ENCODE measurements around the gene RPP38. TPM values are rescaled to one million over a fixed set of nuclear protein-coding genes. Genes with fewer than 3 reads are reported as not detected.

The RPP38 gene
- total and polyA plus RNA-seq, 4 donors, result 7.2 to 12.0 (median 8.2) TPM

DNA sequence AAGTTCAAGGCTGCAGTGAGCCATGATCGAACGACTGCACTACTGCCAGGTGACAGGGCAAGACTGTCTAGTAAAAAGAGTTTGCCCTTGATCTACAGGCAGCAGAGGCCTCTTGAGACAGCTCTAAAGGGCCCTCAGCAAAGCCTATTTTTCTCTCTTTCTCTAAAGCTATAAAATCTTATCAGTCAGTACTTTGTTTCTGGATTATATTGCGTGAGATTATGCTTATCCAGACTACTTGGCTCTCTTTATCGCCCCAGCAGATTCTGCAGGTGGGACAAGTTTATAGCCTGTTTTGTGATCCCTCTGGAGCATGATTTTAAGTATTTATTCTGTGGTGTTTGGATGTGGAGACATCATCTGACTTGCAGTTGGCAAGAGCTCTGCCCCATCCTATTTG is 2.7 kb downstream of the RPP38 start:
- peaks cover 7 to 23% (median 14%) of the 10 kb centered on the region in 4 donors for H3K4me1 ChIP-seq (ENCODE audit: control insufficient read depth in 4 of 4, insufficient read depth in 4 of 4, low read length in 3 of 4)
- no peaks in the 10 kb centered on the region for H3K9me3 ChIP-seq (ENCODE audit: control insufficient read depth in 4 of 4, low read length in 3 of 4)
- no peak for DNase-seq (ENCODE audit: low spot score)
- peaks cover 8 to 19% (median 17%) of the 10 kb centered on the region in 4 donors for H3K36me3 ChIP-seq (ENCODE audit: control insufficient read depth in 4 of 4, insufficient read depth in 3 of 4, low read depth in 1 of 4, low read length in 3 of 4)
- no peak for TF ChIP-seq HNF4G (IDR thresholded peaks at IDR 0.05)
- no peak for TF ChIP-seq TAF1 (conservative IDR thresholded peaks at IDR 0.05)
- TF ChIP-seq HNF4A (conservative IDR thresholded peaks at IDR 0.05), result no peak
- TF ChIP-seq, protein P1, sequence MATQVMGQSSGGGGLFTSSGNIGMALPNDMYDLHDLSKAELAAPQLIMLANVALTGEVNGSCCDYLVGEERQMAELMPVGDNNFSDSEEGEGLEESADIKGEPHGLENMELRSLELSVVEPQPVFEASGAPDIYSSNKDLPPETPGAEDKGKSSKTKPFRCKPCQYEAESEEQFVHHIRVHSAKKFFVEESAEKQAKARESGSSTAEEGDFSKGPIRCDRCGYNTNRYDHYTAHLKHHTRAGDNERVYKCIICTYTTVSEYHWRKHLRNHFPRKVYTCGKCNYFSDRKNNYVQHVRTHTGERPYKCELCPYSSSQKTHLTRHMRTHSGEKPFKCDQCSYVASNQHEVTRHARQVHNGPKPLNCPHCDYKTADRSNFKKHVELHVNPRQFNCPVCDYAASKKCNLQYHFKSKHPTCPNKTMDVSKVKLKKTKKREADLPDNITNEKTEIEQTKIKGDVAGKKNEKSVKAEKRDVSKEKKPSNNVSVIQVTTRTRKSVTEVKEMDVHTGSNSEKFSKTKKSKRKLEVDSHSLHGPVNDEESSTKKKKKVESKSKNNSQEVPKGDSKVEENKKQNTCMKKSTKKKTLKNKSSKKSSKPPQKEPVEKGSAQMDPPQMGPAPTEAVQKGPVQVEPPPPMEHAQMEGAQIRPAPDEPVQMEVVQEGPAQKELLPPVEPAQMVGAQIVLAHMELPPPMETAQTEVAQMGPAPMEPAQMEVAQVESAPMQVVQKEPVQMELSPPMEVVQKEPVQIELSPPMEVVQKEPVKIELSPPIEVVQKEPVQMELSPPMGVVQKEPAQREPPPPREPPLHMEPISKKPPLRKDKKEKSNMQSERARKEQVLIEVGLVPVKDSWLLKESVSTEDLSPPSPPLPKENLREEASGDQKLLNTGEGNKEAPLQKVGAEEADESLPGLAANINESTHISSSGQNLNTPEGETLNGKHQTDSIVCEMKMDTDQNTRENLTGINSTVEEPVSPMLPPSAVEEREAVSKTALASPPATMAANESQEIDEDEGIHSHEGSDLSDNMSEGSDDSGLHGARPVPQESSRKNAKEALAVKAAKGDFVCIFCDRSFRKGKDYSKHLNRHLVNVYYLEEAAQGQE (IDR thresholded peaks at IDR 0.05), result no peak
- TF ChIP-seq SP1 (IDR thresholded peaks at IDR 0.05), result no peak
- TF ChIP-seq, protein P2, sequence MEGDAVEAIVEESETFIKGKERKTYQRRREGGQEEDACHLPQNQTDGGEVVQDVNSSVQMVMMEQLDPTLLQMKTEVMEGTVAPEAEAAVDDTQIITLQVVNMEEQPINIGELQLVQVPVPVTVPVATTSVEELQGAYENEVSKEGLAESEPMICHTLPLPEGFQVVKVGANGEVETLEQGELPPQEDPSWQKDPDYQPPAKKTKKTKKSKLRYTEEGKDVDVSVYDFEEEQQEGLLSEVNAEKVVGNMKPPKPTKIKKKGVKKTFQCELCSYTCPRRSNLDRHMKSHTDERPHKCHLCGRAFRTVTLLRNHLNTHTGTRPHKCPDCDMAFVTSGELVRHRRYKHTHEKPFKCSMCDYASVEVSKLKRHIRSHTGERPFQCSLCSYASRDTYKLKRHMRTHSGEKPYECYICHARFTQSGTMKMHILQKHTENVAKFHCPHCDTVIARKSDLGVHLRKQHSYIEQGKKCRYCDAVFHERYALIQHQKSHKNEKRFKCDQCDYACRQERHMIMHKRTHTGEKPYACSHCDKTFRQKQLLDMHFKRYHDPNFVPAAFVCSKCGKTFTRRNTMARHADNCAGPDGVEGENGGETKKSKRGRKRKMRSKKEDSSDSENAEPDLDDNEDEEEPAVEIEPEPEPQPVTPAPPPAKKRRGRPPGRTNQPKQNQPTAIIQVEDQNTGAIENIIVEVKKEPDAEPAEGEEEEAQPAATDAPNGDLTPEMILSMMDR (IDR thresholded peaks at IDR 0.05; ENCODE audit: low read depth, low read length, missing input control), result no peak
- H3K9ac ChIP-seq (ENCODE audit: low read depth in 1 of 2, low read length in 2 of 2), result no peak overlapping the region
- no peak overlapping the region for H3K27ac ChIP-seq (ENCODE audit: low read depth in 1 of 2, low read length in 2 of 2)
- no peaks in the 10 kb centered on the region for H3K27me3 ChIP-seq (ENCODE audit: control insufficient read depth in 4 of 4, insufficient read depth in 4 of 4, low read length in 3 of 4)
- no peak overlapping the region for H3K4me3 ChIP-seq (ENCODE audit: low read depth in 1 of 3, low read length in 3 of 3)
- 66% methylated on average over 4 of the region's 4 CpGs for WGBS

DNA sequence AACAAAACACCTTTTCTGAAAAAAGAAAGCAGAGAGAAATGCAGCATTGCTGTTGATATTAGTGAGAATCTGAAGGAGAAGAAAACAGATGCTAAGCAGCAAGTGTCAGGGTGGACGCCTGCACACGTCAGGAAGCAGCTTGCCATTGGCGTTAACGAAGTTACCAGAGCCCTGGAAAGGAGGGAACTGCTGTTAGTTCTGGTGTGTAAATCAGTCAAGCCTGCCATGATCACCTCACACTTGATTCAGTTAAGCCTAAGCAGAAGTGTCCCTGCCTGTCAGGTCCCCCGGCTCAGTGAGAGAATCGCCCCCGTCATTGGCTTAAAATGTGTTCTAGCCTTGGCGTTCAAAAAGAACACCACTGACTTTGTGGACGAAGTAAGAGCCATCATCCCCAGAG is 6.4 kb downstream of the RPP38 start:
- no peak overlapping the region for H3K9ac ChIP-seq (ENCODE audit: low read depth in 1 of 2, low read length in 2 of 2)
- TF ChIP-seq, protein P2 (IDR thresholded peaks at IDR 0.05; ENCODE audit: low read depth, low read length, missing input control), result no peak
- TF ChIP-seq, protein P3, sequence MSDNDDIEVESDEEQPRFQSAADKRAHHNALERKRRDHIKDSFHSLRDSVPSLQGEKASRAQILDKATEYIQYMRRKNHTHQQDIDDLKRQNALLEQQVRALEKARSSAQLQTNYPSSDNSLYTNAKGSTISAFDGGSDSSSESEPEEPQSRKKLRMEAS (IDR thresholded peaks at IDR 0.05), result no peak
- TF ChIP-seq EGR1 (IDR thresholded peaks at IDR 0.05; ENCODE audit: low read depth in 2 of 2) (no peak), RAD21 (IDR thresholded peaks at IDR 0.05) (no peak), FOXA2 (IDR thresholded peaks at IDR 0.05) (no peak), TAF1 (conservative IDR thresholded peaks at IDR 0.05) (no peak), YY1 (IDR thresholded peaks at IDR 0.05) (no peak)
- WGBS, result 96% methylated on average over 9 of the region's 9 CpGs
- H3K27ac ChIP-seq (ENCODE audit: low read depth in 1 of 2, low read length in 2 of 2), result no peak overlapping the region
- no peak for DNase-seq (ENCODE audit: low spot score)
- H3K4me1 ChIP-seq (ENCODE audit: control insufficient read depth in 4 of 4, insufficient read depth in 4 of 4, low read length in 3 of 4), result peaks cover 4 to 9% (median 6%) of the 10 kb centered on the region in 4 donors
- no peaks in the 10 kb centered on the region for H3K9me3 ChIP-seq (ENCODE audit: control insufficient read depth in 4 of 4, low read length in 3 of 4)
- no peaks in the 10 kb centered on the region for H3K27me3 ChIP-seq (ENCODE audit: control insufficient read depth in 4 of 4, insufficient read depth in 4 of 4, low read length in 3 of 4)
- H3K4me3 ChIP-seq (ENCODE audit: low read depth in 1 of 3, low read length in 3 of 3), result no peak overlapping the region
- peaks cover 9 to 24% (median 23%) of the 10 kb centered on the region in 4 donors for H3K36me3 ChIP-seq (ENCODE audit: control insufficient read depth in 4 of 4, insufficient read depth in 3 of 4, low read depth in 1 of 4, low read length in 3 of 4)

Data from liver (tissue), 9 donors.